ENCODE results near the gene GRK1.

GRK1 gene

GRCh38 chr13:113731192-113732175 is 64.5 kb downstream of the GRK1 start:
- DNase-seq = no peak

- no peak for DNase-seq
These were observed 65.3 kb downstream of the GRK1 start for GRCh38 chr13:113732176-113732960.

GRCh38 chr13:113732961-113733950 is 66.2 kb downstream of the GRK1 start:
- no peak for DNase-seq

- no peak for DNase-seq
These were observed 67.2 kb downstream of the GRK1 start for GRCh38 chr13:113734099-113734825.

DNA sequence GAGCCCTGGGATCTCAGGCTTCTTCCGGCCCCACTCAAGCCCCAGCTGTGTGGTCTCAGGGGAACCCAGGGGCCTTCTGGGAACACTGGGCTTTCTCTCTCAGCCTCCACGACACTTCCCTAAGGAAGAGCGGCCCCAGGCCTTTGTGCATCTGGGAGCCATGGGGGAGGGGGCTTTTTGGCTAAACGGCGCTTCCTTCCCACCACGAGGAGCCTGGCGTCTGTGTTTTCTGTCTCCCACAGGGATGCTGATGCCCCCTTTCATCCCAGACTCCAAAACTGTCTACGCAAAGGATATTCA is 67.8 kb downstream of the GRK1 start:
- DNase-seq = no peak

DNA sequence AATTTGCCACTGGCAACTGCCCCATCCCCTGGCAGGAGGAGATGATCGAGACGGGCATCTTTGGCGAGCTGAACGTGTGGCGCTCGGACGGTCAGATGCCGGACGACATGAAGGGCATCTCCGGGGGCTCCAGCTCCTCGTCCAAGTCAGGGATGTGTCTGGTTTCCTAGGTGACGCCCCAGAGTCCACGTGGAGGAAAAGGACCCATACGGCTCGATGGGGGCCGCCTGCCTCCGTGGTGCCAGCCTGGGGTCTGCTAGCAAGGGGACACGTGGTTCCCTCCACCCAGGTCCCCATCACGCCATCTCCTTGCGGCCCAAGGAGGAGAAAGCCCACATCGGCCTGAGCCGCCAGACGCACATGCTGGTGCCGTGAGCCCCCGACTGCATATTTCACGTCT is 68.2 kb downstream of the GRK1 start:
- no peak for DNase-seq

DNA sequence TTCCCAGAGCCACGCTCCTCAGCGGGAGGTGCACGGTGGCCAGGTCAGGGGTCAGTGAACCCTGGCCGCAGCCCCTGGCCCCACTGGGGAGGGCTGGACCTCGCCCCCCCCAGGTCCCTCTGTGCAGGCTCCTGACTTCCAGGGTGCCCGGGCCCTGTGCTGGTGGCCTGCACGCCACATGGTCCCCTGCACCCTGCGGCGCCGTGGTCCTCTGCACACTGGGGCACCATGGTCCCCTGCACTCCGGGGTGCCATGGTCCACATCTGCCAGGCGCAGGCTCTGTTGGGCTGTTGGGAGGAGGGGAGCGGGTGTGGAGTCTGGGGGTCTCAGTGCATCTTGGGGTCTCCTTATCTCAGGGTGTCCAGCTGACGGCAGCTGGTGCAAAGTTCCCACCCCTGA is 68.7 kb downstream of the GRK1 start:
- DNase-seq = no peak

- DNase-seq = no peak
These were observed 69.3 kb downstream of the GRK1 start for GRCh38 chr13:113736258-113736731.

DNA sequence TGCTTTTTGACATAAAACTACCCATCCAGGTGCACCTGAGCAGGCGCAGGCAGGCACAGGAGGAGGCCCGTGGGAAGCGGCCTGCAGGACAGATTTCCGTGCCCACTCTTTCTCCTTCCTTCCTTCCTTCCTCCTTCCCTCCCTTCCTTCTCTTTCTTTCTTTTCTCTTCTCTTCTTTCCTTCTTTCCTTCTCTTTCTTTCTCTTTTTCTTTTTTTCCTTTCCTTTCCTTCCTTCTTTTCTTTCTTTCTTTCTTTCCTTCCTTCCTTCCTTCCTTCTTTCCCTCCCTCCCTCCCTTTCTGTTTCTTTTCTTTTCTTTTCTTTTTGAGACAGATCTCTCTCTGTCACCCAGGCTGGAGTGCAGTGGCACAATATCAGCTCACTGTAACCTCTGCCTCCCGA is 70.8 kb downstream of the GRK1 start:
- DNase-seq = no peak

DNA sequence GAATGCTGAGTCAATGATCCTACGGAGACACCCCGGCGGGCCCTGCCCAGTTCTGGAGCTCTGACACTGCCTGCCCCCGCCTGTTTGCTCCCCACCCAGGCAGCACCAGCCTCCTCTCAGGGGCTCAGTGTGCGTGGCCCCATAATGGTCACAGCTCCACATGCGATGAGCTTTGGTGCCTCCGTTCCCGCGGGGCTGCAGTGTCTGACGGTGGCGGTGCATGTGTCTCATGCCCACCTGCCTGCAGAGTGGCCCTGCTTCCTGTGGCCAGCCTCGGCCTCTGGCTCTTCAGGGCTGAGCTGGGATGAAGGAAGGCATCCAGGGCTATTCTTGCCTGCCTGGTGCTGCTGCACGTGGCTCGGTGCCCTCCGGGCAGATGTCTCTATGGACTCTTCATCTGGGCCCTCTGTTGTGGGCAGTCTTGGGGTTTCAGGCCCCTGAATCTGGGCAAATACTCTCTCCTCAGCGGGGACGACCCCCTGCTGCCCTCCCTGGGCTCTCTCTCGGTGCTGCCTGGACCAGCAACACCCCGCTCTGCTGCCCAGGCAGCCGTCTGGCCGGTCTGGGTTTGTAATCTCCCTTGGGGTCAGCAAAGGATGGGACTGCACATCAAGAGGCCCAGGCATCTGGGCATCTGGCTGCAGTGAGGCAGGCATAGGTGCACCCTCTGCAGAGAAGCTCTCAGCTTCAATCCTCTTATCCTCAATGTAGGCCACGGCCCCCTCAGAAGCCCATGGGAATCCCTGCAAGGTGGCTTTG is 72.7 kb downstream of the GRK1 start:
- DNase-seq = no peak

- DNase-seq = no peak
These were observed 73.2 kb downstream of the GRK1 start for GRCh38 chr13:113740286-113740556.

- DNase-seq = no peak
These were observed 73.6 kb downstream of the GRK1 start for GRCh38 chr13:113740661-113741060.

DNA sequence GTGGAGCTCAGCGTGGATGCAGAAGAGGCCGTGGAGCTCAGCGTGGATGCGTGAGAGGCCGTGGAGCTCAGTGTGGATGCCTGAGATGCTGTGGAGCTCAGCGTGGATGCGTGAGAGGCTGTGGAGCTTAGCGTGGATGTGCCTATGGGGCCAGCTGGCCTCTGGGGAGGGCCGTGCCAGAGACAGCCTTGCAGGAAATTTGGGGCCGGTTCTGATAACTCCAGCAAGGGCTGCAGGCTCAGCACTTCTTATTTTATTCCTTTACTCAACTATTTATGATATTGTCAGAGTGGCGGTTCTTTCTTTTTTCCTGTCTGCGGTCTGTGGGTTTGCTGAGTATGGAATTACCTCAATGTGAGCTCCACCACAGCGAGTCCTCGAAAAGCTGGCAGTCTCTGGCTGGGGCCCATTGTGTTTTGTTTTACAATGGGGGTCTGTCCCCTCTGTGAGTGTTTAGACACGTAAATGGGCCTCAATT is 74.2 kb downstream of the GRK1 start:
- no peak for DNase-seq

GRCh38 chr13:113742000-113742441 is 75.0 kb downstream of the GRK1 start:
- DNase-seq = peak; percentile 29

DNA sequence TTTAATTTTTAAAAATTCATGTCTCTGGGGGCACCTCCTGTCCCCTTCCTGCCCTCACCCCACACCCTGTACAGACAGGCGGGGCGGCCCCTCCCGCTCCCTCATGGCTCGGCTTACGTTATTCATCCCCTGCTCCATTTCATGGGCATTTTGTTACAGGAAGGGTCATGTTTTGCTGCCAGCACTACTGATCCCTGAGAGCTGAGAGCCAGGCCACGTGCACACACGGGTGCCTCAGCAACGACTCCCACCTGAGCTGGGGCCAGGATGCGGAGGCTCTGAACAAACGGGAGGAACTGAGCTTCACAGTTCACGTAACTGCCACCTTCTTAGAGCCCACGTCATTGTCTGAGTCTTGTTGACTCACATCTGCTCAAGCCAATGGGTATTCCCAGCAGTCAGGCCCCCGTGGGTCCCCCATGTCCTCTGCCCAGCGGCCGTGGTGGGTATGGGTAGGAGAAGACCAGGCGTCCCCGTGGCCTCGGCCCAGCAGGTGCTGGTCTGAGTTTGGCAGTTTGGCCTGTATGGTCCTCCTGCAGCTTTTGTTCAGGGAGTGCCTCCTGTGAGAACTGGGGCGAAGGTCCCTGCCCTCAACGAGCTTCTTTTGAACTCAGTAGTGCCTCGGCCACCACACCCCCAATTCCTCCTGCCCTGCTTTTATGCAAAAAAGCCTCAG is 75.6 kb downstream of the GRK1 start:
- no peak for DNase-seq

DNA sequence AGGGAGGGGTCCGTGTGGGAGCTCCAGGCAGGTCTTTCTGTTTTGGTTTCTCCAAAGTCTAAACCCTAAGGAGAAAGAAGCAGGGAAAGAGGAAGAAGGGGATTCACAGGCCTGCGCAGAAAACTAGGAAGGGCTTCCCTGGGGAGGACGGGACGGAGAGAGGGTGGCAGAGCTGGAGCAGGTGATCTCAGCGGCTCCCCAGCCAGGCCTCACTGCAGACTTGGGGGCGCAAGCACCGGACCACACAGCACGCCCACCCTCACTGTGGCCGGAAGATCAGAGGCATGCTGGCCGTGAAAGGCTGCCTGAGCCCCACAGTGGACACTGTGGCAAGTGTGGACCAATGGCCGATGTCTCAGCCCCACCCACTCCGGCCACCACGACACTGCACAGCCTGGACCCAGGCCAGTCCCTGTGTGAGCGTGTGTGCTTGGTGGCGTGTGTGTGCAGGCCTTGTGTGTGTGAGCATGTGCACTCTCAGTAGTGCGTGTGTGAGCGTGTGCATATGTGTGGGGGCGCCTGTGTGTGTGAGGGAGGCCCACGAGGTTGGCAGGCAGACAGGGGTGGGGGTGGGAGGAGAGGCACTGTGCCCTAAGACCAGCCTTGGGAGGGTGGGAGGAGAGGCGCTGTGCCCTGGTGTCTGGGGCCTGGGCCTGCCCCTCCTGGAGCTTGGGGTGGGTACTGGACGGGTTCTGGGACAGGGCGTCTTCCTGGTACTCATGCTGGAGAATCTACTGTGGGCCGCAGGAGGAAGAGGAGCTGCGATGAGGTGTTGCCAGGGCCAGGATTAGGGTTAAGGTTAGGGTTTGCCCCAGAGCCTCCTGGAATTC is 76.6 kb downstream of the GRK1 start:
- DNase-seq = no peak

DNA sequence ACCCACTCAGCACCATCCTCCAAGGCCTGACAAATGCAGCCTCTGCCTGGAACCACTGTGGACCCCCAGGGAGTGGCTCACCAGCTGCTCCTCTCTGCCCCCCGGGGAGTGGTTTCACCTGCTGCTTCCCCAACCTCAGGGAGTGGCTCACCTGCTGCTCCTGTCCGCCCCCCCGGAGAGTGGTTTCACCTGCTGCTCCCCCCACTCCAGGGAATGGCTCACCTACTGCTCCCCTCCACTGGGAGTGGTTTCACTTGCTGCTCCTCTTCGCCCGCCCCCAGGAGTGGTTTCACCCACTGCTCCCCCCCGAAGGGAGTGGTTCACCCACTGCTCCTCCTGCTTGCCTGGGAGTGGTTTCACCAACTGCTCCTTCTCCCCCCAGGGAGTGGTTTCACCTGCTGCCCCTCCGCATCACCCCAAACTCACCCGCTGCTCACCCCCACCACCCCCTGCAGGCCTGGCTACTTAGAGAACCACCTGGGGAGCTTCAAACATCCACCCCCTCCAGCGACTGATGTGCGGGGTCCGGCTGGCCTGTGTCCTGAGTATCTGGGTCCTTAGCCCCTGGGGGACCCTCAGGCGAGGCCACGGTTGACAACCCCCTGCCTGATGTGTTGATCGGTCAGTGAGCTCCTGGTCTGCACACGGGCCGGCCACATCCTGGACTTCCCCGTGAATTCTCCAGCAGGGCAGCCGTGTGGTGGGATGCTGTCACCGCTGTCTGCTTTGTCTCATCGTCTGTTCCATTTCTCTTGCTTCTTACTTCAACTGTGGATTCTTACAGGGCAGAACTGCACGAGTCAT is 77.4 kb downstream of the GRK1 start:
- no peak for DNase-seq

- DNase-seq = no peak
These were observed 78.0 kb downstream of the GRK1 start for GRCh38 chr13:113745059-113745458.
